Fibroblast of upper back skin (primary cell): ENCODE measurements around the gene SLC47A1.

Experiments used
- DNase-seq: peaks from one replicate; pipeline ENCODE4 v3.0.0-alpha.2; 2013

SLC47A1 gene

GRCh38 chr17:19613979-19614378 is 80.3 kb downstream of the SLC47A1 start:
- no peak for DNase-seq

DNA sequence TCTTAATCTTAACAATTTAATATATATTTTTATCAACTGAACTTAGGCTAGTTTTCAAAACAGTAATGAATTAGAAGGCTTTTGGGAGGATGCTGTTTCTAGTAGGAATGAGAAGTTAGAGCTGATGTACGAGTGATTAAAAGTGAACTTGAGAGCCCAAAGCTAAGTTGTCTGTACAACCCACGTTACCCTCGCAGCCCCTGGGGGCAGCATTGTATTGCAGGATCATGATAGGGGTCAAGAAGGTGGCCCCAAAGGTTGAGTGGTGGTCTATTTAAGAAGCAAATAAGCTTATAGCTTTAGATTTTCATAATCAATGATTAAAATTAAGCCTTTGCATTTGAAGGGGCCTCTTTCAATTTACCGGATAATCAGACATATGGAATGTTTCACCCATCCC is 81.2 kb downstream of the SLC47A1 start:
- no peak for DNase-seq

- no peak for DNase-seq
Observed at GRCh38 chr17:19618015-19618414, 84.4 kb downstream of the SLC47A1 start.

DNA sequence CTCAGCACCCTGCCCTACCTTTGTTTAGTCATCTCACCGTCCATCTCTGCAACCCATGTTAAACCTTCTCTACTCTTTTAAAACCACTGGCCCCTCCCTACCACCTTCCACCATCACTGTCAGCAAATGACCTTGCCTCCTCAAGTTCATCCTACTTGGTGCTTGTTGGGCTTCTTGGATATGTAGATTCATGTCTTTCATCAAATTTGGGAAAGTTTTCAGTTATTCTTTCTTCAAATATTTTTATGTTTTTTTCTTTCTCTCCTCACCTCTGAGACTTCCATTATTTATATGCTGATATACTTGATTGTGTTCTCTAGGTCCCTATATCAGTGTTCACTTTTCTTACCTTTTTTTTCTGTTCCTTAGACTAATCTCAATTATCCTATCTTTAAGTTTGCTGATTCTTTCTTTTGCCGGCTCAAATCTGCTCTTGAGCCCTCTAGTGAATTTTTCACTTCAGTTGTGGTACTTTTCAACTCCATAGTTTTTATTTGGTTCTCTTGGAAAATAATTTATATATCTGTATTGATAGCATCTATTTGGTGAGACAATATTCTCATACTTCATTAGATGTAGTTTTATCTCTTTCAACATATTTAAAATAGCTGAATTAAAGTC is 86.2 kb downstream of the SLC47A1 start:
- DNase-seq: no peak

GRCh38 chr17:19621697-19622096 is 88.0 kb downstream of the SLC47A1 start:
- DNase-seq: no peak

DNA sequence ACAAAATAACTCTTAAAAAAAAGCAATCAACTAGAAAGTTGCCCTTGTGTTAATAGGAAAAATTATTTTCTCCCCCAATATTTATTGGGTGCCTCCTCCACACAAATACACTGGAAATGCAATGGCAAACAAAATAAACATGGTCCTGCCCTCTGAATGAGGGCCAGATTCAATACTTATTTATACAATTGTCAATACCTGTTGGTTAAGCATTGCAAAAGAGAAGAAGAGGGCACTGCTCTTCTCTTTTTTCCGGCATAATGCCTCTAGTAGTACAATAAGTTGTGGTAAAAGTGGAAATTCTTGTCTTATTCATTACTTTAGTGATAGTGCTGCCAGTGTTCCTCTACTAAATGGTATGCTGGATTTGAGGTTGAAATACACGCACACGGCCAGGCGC is 92.4 kb downstream of the SLC47A1 start:
- no peak for DNase-seq
